GM18508 (cell line): ENCODE data around the gene BTD.
A peak's percentile ranks its signal among the peaks of the same experiment; 100 is the strongest.

Source experiments
- ATAC-seq: cut with Tn5 transposase; IDR thresholded peaks from one replicate; pipeline ENCODE4 v1.9.1; 2021; ENCODE audit warnings: moderate number of reproducible peaks; ENCODE audit not compliant: insufficient read depth, unreplicated experiment

Gene BTD

DNA sequence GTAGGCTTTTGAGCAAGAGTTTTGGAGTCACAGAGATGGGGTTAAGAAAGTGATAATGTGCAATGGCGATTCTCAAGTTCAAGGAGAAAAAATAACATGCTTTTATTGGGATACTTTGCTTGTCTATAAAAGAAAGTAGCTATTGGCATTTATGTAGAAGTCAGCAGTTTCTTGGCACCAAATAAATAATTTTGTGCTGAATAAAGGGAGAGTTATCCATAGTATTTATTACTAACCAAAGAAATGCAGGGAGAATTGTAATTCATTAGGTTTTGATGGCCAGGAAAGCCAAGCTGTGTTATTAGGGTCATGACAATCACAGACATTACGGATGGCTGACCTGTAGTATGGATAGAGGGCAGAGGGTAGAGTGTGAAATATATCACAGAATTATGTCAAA lies 33.1 kb downstream of the BTD start:
- no peak for ATAC-seq

DNA sequence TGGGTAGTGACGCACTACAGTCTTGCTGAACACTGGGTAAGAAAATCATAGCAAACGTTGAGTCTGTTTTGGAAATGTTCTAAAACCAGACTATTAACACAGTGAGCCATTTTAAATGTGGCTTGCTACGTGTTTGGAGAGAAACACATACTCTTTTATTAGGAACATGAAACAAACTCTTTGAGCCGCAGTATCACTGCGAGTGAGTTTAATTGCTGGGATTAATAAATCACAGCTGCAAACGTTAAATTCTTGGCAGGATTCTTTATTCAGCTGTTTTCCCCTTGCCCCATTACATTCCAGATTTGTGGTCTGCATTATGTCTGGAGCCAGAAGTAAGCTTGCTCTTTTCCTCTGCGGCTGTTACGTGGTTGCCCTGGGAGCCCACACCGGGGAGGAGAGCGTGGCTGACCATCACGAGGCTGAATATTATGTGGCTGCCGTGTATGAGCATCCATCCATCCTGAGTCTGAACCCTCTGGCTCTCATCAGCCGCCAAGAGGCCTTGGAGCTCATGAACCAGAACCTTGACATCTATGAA lies 33.6 kb downstream of the BTD start:
- no peak for ATAC-seq

- ATAC-seq = no peak
Observed at GRCh38 chr3:15636028-15636709, 34.6 kb downstream of the BTD start.

- ATAC-seq = no peak
Observed at GRCh38 chr3:15637131-15637951, 35.8 kb downstream of the BTD start.

GRCh38 chr3:15638193-15638890 lies 36.8 kb downstream of the BTD start:
- no peak for ATAC-seq

- ATAC-seq = no peak
Observed at GRCh38 chr3:15638891-15639262, 37.3 kb downstream of the BTD start.

GRCh38 chr3:15645246-15645645 lies 43.7 kb downstream of the BTD start:
- ATAC-seq = no peak

- no peak for ATAC-seq
Observed at GRCh38 chr3:15645740-15646501, 44.4 kb downstream of the BTD start.

- peak; percentile 10 for ATAC-seq
Observed at GRCh38 chr3:15646851-15647511, 45.4 kb downstream of the BTD start.

GRCh38 chr3:15647611-15648167 lies 46.1 kb downstream of the BTD start:
- peak; percentile 78 for ATAC-seq

DNA sequence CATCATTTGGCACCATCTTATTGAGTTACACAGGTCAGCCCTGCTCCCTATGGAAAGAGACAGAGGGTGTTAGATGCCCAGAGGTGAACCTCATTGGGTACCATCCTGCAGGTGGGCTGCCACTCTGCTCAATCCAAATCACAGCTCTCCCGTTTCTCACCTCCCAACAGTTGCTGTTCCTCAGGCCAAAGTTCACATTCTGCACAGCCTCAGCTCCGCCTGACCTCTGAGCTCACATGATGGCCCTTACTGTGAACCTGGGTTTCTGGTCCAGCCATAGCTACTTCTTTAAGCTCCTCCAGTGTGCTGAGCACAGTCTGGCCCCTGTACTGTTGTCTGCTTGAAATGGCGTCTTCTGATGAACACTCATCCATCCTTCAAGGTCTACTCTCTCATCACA lies 47.8 kb downstream of the BTD start:
- ATAC-seq = no peak

- ATAC-seq = no peak
Observed at GRCh38 chr3:15649858-15650257, 48.3 kb downstream of the BTD start.

- no peak for ATAC-seq
Observed at GRCh38 chr3:15651396-15651795, 49.9 kb downstream of the BTD start.

DNA sequence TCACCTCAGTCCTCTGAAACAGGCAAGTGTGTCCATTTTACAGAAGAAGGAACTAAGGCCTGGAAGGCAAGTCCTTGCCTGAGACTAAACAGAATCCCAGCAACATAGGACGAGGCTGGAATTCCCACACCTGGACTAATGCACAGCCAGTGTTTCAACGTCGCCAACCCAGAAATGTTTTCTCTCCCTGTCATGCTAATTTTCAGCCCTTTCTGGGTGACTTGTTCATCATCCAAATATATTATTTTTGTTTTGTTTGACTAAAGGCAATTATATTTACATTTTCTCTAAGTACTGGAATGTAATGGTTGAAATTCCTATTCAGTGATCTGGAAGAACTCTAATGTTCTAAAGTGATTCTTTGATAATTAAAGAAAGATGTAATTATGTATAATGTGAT lies 51.8 kb downstream of the BTD start:
- no peak for ATAC-seq

- ATAC-seq = no peak
Observed at GRCh38 chr3:15654127-15654526, 52.6 kb downstream of the BTD start.

DNA sequence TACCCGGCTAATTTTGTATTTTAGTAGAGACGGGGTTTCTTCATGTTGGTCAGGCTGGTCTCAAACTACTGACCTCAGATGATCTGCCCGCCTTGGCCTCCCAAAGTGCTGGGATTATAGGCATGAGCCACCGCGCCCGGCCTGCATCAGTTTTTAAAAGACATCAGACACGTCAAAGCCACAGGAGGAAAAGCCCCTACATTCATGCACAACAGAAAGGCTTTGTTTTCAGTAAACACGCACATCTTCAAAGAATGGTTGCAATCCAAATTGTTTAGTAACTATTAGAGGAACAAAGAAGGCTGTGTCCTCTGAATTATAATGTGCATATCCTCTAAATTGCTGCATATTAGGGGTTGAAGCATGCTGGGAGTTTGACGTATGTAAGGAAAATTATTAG lies 53.3 kb downstream of the BTD start:
- ATAC-seq = no peak

DNA sequence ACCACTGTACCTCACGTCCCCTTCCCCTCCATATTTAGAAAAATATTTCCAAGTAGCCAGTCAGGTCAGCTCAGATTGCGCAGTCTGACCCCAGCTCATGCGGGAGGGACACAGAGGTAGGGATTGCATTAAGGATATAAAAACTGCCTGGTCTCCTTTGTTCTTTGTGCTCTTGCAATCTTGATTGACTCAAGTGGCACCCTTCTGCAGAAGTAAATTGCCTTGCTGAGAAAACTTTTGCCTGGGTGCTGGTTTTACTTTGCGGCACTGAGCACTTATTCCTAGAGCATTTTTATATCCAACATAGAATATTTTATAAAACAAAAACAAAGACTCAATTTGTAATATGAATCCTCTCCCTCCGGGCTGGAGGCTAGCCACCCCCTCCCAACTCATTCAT lies 54.8 kb downstream of the BTD start:
- no peak for ATAC-seq

GRCh38 chr3:15657016-15657415 lies 55.5 kb downstream of the BTD start:
- no peak for ATAC-seq

DNA sequence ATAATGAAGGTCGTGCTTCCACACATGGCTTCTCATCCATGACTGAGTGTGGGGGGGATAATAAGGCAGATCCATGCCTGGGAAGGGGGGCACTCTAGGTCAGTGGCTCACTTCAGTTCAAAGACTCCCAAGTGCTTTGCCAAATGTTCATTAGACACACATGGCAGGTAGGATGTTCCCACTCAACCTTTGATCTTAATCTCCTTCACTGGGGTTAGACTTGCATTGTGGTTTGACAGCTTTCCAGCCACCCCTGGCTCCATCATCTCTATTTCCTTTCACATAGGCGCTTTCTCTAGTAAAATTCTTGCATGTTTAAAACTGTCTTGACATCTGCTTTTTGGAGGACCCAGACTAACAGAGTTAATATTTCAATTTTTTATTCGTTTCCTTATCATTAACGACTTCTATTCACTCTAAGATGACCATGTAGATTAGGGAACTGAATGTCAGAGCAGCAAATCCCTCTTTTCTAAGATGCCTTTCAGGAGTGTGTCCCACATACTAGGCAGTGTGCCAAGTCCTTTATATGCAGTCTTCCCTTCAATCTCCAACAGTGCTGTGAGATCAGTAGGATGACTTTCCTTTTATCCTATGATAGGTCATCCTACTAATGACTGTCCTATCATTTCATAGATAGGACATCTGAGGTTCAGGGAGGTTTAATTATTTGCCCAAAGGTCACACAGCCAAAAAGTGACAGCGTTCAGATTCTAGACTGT lies 57.9 kb downstream of the BTD start:
- no peak for ATAC-seq
